NCI-H1417 (cell line): ENCODE results near the gene MYBL2.
A peak's percentile ranks its signal among the peaks of the same experiment; 100 is the strongest.

Experiments used
- DNase-seq, 3 experiments: peaks; one replicate each; lab custom pipeline; 2025; lab: John Stamatoyannopoulos, UW

MYBL2 gene

DNA sequence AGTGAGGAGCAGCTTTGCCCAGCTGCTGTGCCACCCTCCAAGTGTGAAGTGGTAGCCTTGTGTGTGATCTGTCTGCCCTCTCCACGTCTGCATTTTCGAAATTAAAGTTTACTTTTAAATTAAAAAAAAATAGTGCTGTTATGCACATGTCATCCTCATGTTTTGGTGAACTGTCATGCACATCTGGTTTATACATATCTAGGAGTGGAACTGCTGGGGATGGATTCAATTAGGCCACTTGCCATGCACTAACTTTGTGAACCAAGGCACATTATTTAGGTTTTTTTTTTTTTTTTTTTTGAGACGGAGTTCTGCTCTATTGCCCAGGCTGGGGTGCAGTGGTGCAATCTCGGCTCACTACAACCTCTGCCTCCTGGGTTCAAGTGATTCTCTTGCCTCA is 56.3 kb downstream of the MYBL2 start:
- DNase-seq, result no peak

DNA sequence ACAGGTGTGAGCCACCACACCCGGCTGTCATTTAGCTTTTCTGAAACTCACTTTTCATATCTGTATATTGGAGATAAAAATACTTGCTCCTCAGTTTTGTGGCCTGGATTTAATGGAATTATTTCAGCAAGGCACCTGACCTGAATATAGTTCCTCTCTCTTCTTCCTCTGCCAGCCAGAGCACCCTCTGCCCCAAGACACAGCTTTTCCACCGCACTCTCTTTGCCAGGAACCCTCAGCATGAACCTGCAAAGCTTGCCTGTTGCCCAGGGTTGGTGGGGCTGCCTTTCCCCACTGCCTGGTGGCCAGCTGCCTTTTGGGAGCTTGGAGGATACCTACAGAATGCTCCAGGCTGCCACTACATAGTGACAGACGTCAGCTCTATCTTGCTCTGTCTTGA is 56.8 kb downstream of the MYBL2 start:
- no peak for DNase-seq

DNA sequence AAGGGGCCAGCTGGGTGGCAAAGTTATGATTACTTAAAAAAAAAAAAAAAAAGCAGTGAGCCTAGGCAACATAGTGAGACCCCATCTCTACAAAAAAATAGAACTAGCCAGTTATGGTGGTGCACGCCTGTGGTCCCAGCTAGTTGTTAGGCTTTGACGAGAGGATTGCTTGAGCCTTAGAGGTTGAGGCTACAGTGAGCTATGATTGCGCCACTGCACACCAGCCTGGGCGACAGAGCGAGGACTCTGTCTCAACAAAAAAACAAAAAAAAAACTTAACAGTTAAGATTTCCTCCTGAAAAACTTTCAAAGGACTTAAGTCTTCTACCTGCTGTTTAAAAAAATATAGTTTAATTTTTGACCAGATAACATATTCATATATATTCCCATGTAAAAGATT is 57.5 kb downstream of the MYBL2 start:
- DNase-seq, result no peak

DNA sequence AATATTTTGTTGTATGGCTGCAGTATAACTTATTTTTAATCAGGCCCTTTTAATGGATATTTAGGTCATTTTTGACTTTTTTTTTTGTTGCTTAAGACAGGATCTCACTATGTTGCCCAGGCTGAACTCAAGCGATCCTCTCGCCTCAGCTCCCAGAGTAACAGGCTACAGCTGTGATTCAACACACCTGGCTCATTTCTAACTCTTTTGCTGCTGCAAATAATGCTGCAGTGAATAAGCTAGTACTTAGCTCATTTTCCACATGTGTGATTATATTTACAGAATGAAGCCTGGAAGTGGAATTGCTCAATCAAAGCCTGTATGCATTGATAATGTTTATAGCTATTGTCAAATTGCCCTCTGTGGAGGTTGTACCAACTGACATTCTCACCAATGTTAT is 58.8 kb downstream of the MYBL2 start:
- DNase-seq, result peak in 1 of 3 experiments; percentile 22

DNA sequence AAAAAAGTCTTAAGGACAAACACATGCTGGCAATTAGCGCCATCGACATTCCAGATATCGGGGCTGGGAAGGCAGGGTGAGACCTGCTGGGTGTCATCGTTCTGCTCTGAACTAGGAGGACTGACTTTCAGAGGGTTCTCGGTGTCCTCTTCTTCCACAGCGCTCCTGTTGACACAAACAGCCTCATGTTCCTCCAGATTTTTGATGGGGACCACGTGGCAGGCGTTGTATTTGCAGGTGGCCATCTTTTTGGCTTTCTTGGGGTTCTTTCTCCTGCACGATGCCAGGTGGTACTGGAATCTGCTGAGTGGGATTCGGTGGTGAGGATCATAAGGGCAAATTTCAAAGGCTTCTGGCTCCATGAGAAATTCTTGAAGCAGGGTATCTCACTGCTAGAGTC is 59.4 kb downstream of the MYBL2 start:
- no peak for DNase-seq

DNA sequence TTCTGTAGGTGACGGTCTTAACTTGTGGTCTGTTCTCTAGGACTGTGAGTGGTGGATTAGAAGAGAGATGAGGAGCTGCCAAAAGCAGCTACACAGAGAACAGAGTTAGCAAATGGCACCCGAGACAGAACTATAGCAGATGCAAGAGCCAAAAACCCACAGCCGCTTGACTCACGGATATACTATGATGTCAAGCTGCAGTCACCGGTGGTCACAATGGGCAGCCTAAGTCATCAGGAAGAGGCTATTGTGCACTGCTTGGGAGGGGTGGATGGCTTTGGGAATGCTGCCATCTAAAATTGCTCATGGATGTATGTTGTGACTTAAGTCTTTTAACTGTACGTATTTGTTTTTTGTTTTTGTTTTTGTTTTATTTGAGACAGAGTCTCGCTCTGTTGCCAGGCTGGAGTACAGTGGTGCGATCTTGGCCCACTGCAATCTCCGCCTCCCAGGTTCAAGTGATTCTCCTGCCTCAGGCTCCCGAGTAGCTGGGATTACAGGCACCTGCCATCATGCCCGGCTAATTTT is 60.0 kb downstream of the MYBL2 start, which contains the start of gene GTSF1L:
Gene GTSF1L, minus strand, starts transcription at position 192 of the 528 bp plus-strand sequence. CDS start 308 bp downstream, outside the sequence.
- DNase-seq, result no peak

DNA sequence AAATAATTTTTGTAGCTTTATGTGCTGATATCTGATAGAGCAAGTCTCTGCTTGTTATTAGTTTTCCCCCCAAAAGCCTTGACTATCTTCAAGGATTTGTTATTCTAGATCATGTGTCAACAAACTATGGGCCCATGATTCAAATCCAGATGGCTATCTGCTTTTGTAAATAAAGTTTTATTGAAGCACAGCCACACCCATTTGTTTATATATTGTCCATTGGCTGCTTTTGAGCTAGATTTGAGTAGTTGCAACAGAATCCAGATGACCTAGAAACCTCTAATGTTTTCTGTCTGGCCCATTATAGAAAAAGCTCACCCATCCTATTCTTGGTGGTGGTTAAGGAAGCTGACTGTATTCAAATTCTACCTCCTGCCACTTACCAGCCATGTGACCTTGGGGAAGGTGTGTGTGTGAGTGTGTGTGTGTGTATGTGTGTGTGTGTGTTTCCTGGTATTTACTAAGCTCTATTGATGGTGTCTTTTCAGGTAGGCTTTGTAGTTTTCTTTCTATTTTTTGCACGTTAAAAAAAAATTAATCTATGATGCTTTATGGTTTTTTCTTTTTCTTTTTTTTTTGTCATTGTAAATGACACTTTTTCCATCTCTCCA is 61.2 kb downstream of the MYBL2 start:
- no peak for DNase-seq

DNA sequence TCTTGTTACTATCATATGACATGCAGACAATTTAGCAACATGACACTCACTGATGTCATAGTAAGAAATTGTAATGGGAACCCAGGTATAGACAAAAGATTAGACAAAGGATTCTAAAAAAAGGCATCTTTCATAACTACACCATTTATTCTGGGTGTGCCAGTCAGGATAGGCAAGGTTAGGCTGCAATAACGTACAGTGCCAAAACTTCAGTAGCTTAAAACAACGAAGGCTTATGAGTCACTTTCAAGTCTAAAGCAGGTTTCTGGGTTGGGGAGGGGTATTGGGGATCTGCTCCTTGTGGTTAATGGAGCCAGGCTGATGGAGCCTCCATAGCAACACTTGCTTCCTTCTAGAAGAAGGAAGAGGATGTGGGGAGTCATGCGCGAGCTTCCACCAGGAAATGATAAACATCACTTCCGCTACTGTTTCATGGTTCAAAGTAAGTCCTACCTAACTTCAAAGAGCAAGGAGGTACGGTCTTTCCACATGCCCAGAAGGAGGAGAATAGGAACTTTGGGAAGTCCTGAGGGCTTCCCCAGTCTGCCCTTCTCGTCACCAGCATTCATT is 61.9 kb downstream of the MYBL2 start:
- no peak for DNase-seq

DNA sequence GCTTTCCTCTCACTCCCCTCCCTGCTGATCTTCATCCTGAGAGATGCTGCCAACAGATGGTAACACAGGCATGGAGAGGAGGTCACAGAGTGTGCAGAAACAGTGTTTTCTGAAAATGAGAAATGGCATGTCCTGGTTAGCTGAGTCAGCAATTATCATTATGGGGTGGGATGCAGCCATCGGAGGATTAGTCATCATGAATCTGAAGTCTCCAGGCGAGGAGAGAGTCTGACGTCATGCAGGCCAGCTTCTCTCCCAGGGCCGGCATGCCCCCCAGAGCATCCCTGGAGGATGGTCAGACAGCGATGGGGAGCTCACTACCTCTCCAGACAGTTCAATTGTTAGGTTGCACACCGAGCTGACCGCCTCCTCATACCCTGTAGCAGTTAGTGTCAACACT is 64.6 kb downstream of the MYBL2 start:
- DNase-seq, result no peak

DNA sequence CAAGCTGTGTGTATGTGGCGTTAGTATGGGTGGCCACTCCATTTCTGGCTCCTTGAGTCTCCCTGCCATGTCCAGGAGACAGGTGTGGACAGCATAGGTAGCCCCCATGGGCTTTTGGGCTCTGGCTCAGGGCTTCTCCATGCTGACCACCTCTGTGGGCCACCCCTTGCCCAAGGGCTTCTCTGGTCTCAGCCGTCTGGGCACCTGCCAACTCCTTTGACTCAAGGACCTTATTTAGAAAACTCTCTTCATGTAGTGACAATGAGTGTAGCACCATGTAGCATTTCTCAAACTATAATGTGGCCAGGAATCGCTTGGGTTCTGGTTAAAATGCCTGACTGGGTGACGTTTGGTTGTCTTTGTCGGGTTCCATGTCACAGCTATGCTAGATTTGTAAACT is 65.0 kb downstream of the MYBL2 start:
- no peak for DNase-seq

DNA sequence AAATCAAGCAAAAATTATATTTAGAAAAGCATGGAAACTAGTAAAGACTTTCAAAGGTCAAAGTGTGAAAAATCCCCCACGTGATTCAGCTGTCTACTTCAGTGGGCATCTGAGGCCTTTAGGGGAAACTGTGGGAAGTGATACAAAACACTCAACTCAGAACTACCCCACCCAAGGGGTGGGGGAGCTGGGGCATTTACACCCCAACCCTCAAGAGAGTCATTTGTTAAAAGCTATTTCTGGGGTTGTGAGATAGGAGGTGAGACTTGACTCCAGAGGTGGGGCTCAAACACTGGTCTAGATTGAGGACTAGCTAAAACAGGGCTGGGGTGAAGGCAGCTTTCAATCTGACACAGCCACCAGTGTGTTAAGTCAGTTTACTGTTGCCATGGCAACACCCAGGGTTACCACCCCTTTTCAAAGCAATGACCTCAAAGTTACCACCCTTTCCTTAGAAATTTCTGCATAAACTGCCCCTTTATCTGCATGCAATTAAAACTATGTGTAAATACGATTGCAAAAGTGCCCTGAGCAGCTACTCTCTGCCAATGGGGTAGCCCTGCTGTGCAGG is 69.8 kb downstream of the MYBL2 start:
- DNase-seq, result peak in 1 of 3 experiments; percentile 27

DNA sequence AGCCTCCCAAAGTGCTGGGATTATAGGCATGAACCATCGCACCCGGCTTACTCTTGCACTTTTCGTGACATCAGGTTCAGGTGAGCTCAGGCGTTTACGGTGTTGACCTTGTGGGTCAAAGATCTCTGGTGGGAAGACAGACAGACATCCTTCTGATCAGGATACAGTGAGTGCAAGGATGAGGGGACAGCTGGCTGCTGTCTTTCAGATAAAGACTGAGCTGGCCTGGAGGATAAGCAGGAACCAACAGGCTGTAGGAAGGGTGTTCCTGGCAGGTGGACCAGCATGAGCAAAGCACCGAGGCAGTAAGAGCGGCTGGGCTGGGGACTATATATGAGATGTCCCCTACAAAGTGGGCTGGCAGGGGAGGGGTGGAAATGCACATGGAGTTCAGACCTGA is 71.0 kb downstream of the MYBL2 start:
- no peak for DNase-seq

DNA sequence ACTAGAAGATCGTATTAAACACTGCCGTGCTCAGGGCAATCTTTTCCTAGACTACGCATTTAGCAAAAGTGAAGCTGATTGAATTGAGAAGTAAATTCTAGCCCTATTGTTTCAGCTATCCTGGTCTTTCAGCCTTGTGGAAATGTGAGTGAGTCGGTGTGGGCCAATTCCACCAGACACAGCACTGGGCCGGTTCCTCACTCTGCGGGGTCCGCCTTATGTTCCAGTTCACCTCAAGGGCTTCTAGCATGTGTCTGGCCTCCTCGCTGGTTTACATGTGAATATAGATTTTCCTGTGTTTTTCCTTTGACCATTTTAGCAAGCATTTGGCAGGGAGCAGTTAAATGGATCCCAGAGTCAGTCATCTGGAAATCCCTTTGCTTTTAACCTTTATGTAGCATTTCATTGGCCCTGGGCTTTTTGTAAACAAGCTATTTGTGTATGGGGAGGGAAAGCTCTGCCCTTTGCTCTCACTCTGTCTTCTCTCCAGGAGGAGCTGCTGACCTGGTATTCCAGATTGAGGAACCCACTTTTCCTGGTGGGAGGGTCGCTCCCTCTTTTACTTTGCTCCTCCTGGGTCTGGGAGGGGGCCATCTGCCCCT is 72.3 kb downstream of the MYBL2 start:
- no peak for DNase-seq

DNA sequence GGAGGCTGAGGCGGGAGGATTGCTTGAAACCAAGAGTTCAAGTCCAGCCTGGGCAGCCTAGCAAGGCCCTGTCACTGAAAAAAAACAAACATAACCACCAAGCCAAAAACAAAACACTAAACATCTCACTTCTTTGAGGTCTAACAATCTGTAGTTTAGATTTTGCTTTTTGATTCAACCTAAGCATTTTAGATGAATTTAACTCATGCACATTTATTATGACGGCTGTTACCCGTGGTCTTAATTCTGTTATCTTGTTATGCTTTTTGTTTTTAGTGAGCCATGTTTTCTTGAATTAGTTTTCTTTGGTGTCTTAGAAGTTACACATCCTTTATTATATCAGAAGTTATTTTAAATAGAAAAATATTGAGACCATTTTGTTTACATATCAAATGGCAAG is 73.7 kb downstream of the MYBL2 start:
- DNase-seq, result no peak

DNA sequence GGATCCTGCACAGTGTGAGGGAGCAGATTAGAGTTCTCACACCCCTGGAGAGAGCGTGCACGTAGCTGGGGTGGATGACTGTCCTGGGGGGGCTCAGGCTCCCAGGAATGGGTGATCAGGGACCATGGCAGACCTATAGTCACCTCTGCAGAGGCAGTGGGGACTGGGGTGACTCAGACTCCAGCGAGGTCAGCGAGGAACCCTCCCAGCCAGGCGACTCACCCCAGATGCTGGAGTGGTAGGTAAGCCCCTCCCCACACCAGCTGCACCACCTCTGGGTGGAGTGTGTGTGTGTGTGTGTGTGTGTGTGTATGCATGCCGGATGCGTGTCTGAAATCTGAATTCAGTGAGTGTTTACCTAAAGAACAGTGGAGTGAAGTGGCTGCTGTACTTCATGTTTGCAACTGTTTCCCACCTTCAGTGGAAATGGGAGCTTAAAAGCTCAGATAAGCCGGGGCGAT is 77.3 kb downstream of the MYBL2 start:
- DNase-seq, result peak in 2 of 3 experiments; percentile 14 to 22

DNA sequence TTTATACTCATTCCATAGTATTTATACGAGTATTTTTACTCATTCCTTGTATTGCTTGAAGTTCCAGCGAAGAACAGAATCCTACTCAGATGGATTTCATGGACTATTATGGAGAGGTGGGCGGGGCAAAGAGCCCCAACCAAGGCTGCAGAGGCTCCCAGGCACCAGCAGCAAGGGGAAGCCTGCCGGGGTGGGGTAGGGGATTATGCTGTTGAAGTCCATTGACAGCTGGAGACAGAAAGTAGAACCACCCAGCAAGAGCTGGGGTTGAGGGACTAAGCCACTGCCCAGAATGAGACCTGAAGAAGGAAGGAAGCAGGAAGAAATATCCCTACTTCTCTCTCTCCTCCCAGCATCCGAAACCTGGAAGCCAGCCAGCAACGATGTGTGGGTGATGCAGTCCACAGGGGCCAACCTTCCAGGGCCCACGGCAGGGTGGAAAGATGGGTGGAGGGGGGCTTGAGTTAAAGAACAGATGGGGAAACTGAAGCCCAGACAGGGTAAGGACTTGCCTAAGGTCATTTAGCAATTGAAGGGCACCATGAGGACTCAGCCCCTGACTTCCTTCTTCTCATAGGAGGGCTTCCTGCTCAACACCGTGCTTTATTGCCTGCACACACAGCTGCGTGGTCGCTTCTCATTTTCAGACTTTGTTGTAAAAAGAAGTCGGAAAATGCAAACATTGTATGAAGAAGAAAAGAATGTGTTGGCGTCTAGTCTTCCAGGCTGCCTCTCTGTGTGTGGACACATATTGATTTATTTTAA is 78.2 kb downstream of the MYBL2 start:
- DNase-seq, result peak in 1 of 3 experiments; percentile 44

DNA sequence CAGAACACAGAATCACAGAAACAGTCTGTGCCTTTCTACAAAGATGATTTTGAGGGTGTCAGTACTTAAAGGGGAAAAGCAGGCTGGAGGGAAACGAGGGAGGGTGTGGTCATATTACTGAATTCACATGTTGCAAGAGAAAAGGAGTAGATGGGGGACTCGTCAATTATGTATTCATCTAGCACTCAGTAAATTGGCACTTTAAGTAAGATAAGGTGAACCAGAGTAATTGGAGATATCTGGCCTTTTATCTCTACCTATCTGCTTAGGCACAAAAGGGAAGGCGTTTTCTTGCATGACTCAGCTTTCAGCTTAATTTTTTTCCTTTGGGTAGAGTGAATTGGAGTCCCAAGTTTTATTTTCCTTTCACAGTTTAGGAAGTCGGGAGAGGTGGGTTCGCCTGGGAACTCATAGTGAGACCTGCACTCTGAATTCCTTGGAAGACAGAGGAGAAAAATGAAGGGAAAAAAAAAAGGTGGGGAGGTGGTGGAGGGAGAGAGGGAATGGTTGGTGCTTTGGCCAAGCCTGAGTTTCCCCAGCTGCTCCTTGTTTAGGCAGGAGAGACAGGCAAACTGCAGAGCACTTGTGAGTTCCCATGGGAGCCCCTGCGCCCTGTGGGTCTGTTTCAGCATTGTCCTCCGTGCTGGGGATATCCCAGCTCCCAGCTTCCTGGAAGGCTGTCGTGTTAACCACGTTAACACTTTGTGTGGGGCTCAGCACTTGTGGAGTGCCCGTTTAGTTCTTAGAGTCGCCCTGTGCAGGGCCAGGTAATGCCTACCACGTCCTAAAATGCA is 79.6 kb downstream of the MYBL2 start:
- peak in 2 of 3 experiments; percentile 29 to 53 for DNase-seq

DNA sequence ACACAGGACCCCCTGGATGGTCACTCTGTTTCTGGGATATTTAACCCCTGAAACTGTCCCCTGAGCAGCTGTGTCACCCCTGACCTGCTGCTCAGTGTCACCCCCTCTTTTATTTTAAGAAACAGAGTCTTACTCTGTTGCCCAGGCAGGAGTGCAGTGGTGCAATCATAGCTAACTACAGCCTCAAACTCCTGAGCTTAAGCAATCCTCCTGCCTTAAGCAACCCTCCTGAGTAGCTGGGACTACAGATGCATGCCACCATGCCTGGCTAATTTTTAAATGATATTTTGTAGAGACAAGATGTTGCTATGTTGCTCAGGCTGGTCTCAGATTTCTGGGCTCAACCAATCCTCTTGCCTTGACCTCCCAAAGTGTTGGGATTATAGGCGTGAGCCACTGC is 81.4 kb downstream of the MYBL2 start:
- DNase-seq, result no peak

DNA sequence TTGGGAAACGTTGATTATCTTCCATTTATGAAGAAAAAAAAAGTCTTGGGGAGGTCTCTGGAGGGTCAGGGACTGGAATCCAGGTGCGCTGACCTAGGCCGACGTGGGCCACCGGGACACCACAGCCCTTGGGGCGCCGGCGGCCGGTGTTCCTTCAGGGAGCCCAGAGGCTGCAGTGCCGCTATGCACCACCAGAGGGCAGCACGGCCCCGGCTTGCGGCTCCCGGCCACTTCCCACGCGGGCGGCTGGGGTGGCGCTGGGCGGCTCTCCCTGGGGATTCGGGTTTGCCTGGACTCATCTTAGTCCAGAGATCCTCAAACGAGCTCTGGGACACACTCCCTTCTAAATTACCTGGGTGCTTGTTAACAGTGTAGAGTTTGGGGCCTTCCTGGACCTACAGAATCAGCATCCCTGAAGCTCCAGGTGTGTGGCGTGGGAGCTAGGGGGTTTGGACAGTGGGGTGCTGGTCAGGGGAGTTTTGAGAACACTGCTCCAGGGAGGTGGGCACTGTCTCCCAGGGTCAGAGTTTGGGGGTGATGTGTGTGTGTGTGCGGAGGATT is 82.9 kb downstream of the MYBL2 start:
- DNase-seq, result peak; percentile 64 to 81 (median 76)

DNA sequence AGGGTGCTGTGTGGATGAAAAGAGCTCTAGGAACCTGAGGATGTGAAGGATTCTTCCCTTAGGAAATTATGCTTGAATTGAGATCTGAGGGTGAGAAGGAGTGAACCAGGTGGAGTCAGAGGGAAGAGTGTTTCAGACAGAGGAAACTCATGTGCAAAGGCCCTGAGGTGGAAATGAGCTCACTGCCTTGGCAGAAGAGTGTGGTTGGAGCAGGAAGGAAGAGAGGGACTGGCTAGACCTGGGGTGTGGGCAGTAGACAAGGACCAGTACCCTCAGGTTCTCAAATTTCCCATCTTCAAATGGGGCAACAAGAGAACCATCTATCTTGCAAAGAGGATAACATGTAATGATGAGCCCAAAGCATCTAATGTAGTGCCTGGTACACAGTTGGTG is 83.9 kb downstream of the MYBL2 start:
- DNase-seq, result no peak
